GM10266 (cell line): ENCODE results near the gene WNT8B.
A peak's percentile ranks its signal among the peaks of the same experiment; 100 is the strongest.

Source experiments
- DNase-seq: peaks from one replicate; pipeline ENCODE4 v3.0.0; 2012; ENCODE audit errors: extremely low spot score
- TF ChIP-seq, protein P1 (sequence below): IDR thresholded peaks from 2 replicates; pipeline ENCODE4 v1.5.1; 2012; ENCODE audit warnings: mild to moderate bottlenecking, low read depth; ENCODE audit not compliant: control insufficient read depth, insufficient read depth; ENCODE audit errors: missing control alignments

WNT8B gene

GRCh38 chr10:100462709-100463108 lies at the start of gene WNT8B:
Gene WNT8B (plus strand): TSS chr10:100463009. CDS start chr10:100463169, 160 bp downstream.
- TF ChIP-seq, protein P1, sequence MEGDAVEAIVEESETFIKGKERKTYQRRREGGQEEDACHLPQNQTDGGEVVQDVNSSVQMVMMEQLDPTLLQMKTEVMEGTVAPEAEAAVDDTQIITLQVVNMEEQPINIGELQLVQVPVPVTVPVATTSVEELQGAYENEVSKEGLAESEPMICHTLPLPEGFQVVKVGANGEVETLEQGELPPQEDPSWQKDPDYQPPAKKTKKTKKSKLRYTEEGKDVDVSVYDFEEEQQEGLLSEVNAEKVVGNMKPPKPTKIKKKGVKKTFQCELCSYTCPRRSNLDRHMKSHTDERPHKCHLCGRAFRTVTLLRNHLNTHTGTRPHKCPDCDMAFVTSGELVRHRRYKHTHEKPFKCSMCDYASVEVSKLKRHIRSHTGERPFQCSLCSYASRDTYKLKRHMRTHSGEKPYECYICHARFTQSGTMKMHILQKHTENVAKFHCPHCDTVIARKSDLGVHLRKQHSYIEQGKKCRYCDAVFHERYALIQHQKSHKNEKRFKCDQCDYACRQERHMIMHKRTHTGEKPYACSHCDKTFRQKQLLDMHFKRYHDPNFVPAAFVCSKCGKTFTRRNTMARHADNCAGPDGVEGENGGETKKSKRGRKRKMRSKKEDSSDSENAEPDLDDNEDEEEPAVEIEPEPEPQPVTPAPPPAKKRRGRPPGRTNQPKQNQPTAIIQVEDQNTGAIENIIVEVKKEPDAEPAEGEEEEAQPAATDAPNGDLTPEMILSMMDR, result no peak
- DNase-seq, result no peak

DNA sequence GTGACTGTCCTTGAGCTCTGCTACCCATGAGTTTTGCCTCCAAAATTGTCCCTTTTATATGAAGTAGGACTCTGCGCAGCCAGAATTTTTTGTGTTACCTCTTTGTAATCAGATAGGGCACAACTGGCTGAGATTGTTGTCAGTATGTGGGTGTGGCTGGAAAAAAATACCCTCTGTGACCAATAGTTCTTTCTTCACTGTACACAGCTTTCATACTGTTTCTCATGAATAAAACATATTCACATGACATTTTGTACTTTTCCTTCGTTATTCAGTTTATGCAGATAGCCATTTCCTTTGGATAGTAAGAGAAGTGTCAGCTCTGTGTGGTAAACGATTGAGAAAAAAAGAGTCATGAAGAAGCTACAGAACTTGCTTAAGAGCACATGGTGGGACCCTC lies 49.6 kb upstream of the WNT8B start:
- no peak for DNase-seq
- TF ChIP-seq, protein P1, result no peak

GRCh38 chr10:100419911-100420449 lies 42.8 kb upstream of the WNT8B start:
- TF ChIP-seq, protein P1, result no peak
- no peak for DNase-seq

DNA sequence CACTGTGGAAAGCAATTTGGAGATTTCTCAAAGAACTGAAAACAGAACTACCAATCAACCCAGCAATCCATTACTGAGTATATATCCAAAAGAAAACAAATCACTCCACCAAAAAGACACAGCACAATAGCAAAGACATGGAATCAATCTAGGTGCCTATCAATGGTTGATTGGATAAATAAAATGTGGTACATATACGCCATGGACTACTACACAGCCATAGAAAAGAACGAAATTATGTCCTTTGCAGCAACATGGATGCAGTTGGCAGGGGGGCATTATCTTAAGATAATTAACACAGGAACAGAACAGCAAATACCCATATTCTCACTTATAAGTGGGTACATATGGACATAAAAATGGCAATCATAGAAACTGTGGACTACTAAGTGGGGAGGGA lies 35.4 kb upstream of the WNT8B start:
- TF ChIP-seq, protein P1, result no peak

GRCh38 chr10:100433253-100434240 lies 29.3 kb upstream of the WNT8B start:
- TF ChIP-seq, protein P1, result peak; percentile 100
- DNase-seq, result peak; percentile 78

More for the DNA sequence above, 35.4 kb upstream of the WNT8B start:
- DNase-seq, result no peak

DNA sequence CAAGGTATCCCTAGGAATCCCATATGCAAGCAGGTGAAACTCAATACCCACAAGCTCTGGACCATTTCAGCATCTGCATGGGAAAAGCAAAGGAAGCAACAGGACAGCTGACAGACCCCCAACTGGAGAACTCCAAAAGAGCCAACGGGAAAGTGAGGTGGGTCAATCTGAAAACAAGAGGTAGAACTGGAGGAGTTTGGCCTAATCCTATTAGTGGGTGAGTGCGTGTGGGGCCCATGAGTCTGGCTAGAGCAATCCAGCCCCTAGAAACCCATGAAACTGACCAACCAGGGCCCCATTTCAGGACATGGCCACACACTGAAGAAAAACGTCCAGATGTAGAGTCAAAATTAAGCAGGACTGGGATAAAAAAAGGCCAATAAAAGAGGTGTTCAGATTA lies 26.6 kb upstream of the WNT8B start:
- DNase-seq, result no peak
- TF ChIP-seq, protein P1, result no peak
